HepG2 (cell line): ENCODE data around the gene GRAMD4. TPM values are rescaled to one million over a fixed set of nuclear protein-coding genes. Genes with fewer than 3 reads are reported as not detected.

Experiments
- AGO2 ChIP-seq: fragments of 200-400 bp; formaldehyde crosslinking; optimal IDR thresholded peaks from 2 replicates; pipeline ENCODE3; 2017; ENCODE audit warnings: mild to moderate bottlenecking, low read depth, low read length, moderate library complexity
- CC2D1A ChIP-seq: sonication (generic); formaldehyde crosslinking; IDR thresholded peaks from 2 replicates; pipeline ENCODE4 v1.8.1; 2023; ENCODE audit warnings: mild to moderate bottlenecking, missing genetic modification reagents
- ELF3 ChIP-seq: IDR thresholded peaks from 2 replicates; pipeline ENCODE4 v1.6.1; 2016; ENCODE audit warnings: missing genetic modification reagents, missing compliant biosample characterization
- FOXK2 ChIP-seq: fragments of 450-650 bp; IDR thresholded peaks from 2 replicates; pipeline ENCODE4 v1.6.1; 2016
- KMT2A ChIP-seq: sonication (generic); formaldehyde crosslinking; IDR thresholded peaks from 2 replicates; pipeline ENCODE4 v1.4.0; 2020; ENCODE audit warnings: missing genetic modification reagents
- MXD1 ChIP-seq: sonication (generic); formaldehyde crosslinking; IDR thresholded peaks from 2 replicates; pipeline ENCODE4 v1.4.0; 2020; ENCODE audit warnings: mild to moderate bottlenecking, missing genetic modification reagents
- MYPOP ChIP-seq: sonication (generic); formaldehyde crosslinking; IDR thresholded peaks from 2 replicates; pipeline ENCODE4 v1.8.1; 2023; ENCODE audit warnings: mild to moderate bottlenecking, moderate library complexity, missing genetic modification reagents
- PRMT3 ChIP-seq: sonication (generic); formaldehyde crosslinking; IDR thresholded peaks from 2 replicates; pipeline ENCODE4 v1.8.1; 2022; ENCODE audit warnings: low read depth, mild to moderate bottlenecking, moderate library complexity, missing genetic modification reagents, borderline replicate concordance
- RCOR2 ChIP-seq: IDR thresholded peaks from 2 replicates; pipeline ENCODE4 v1.6.1; 2016; ENCODE audit warnings: missing biosample characterization, missing genetic modification reagents
- SIN3B ChIP-seq: fragments of 150-350 bp; IDR thresholded peaks from 2 replicates; pipeline ENCODE4 v1.6.1; 2014; ENCODE audit warnings: low read length
- SKI ChIP-seq: fragments of 450-650 bp; IDR thresholded peaks from one replicate; pipeline ENCODE4 v1.6.1; 2018; ENCODE audit warnings: mild to moderate bottlenecking; ENCODE audit not compliant: partially characterized antibody
- SOX13 ChIP-seq, 3 experiments: fragments of 450-650 bp in 1 of 3; sonication (generic) in 1 of 3; formaldehyde crosslinking in 1 of 3; IDR thresholded peaks in 2 of 3; conservative IDR thresholded peaks in 1 of 3; 2 replicates each; pipeline versions ENCODE4 v1.5.0 to v1.6.1; 2016 to 2020; ENCODE audit warnings: antibody characterized with exemption in 1 of 3, mild to moderate bottlenecking in 1 of 3, missing compliant biosample characterization in 1 of 3, missing genetic modification reagents in 1 of 3, moderate library complexity in 1 of 3
- ZBTB33 ChIP-seq: sonication (generic); formaldehyde crosslinking; IDR thresholded peaks from 2 replicates; pipeline ENCODE4 v1.4.0; 2020; ENCODE audit warnings: missing genetic modification reagents
- ZMYM3 ChIP-seq: sonication (generic); formaldehyde crosslinking; IDR thresholded peaks from 2 replicates; pipeline ENCODE4 v1.5.1; 2020; ENCODE audit warnings: mild to moderate bottlenecking, missing genetic modification reagents
- ZNF263 ChIP-seq: sonication (generic); formaldehyde crosslinking; IDR thresholded peaks from 2 replicates; pipeline ENCODE4 v1.4.0; 2020; ENCODE audit warnings: missing genetic modification reagents
- ZNF274 ChIP-seq: sonication (generic); formaldehyde crosslinking; IDR thresholded peaks from 2 replicates; pipeline ENCODE4 v1.5.1; 2020; ENCODE audit warnings: mild to moderate bottlenecking, missing genetic modification reagents
- ZNF33B ChIP-seq: sonication (generic); formaldehyde crosslinking; IDR thresholded peaks from 2 replicates; pipeline ENCODE4 v1.5.1; 2020; ENCODE audit warnings: mild to moderate bottlenecking, missing genetic modification reagents
- ZNF460 ChIP-seq: sonication (generic); formaldehyde crosslinking; IDR thresholded peaks from 2 replicates; pipeline ENCODE4 v1.5.1; 2020; ENCODE audit warnings: missing genetic modification reagents, mild to moderate bottlenecking, borderline replicate concordance
- ZNF687 ChIP-seq: sonication (generic); formaldehyde crosslinking; IDR thresholded peaks from 2 replicates; pipeline ENCODE4 v1.5.1; 2020; ENCODE audit warnings: mild to moderate bottlenecking, missing genetic modification reagents, moderate library complexity
- ZNF747 ChIP-seq: sonication (generic); formaldehyde crosslinking; IDR thresholded peaks from 2 replicates; pipeline ENCODE4 v1.8.1; 2023; ENCODE audit warnings: missing genetic modification reagents, mild to moderate bottlenecking, borderline replicate concordance
- ZNF768 ChIP-seq: sonication (generic); formaldehyde crosslinking; IDR thresholded peaks from 2 replicates; pipeline ENCODE4 v1.4.0; 2020; ENCODE audit warnings: missing genetic modification reagents
- ZNF850 ChIP-seq: sonication (generic); formaldehyde crosslinking; conservative IDR thresholded peaks from 2 replicates; pipeline ENCODE4 v1.9.0; 2021; ENCODE audit warnings: mild to moderate bottlenecking, missing genetic modification reagents
- polyA plus RNA-seq, 8 experiments: library from polyadenylated mRNA; depleted of rRNA in 3 of 8; stranded (reverse) in 7 of 8; unstranded in 1 of 8; fragments of >200 nt; fragmentation: Illumina TruSeq in 4 of 8; extraction: Trizol in 4 of 8; gene quantifications; 2 replicates each; pipeline versions ENCODE4 v1.2.1 to v1.2.3, GENCODE V29; 2011 to 2016; ENCODE audit warnings: low read depth in 4 of 8, missing spikeins in 1 of 8, mixed read lengths in 1 of 8; ENCODE audit not compliant: insufficient read depth in 1 of 8
- total RNA-seq, 5 experiments: library from RNA; depleted of rRNA; stranded (reverse); fragments of >200 nt; fragmentation: Illumina TruSeq; extraction: Trizol; gene quantifications; 2 replicates each; pipeline ENCODE4 v1.2.3, GENCODE V29; 2016; ENCODE audit warnings: low read depth in 1 of 5

Gene GRAMD4
- total and polyA plus RNA-seq, 2 of the 13 experiments (the other 11 are each of a cell fraction or from before 2014, with no cell fraction given), result 15.2 to 15.7 TPM

- TF ChIP-seq CC2D1A (CRISPR knock-in tag) (no peak), ZNF274 (CRISPR knock-in tag) (no peak), ZBTB33 (CRISPR knock-in tag) (peak; percentile 22; the same call in 1 of the 2 replicates), MYPOP (CRISPR knock-in tag) (no peak), ZNF33B (CRISPR knock-in tag) (no peak), AGO2 (no peak), FOXK2 (no peak), SOX13 (IDR thresholded peaks at IDR 0.05) (no peak), SOX13 (CRISPR knock-in tag; conservative IDR thresholded peaks at IDR 0.05 in 1 of 2, IDR thresholded peaks at IDR 0.05 in 1 of 2) (no peak), ZNF768 (CRISPR knock-in tag) (no peak), SKI (no peak), RCOR2 (CRISPR knock-in tag) (no peak), ELF3 (CRISPR knock-in tag) (no peak), ZNF747 (CRISPR knock-in tag) (no peak), ZNF850 (no peak), SIN3B (no peak), MXD1 (no peak), PRMT3 (CRISPR knock-in tag) (no peak), ZNF687 (CRISPR knock-in tag) (peak; percentile 52; the same call in 1 of the 2 replicates), ZMYM3 (CRISPR knock-in tag) (peak; percentile 28; the same call in 1 of the 2 replicates), ZNF460 (CRISPR knock-in tag) (no peak), ZNF263 (0 out of 2 replicates have a peak, but pooled peaks have one; percentile 40), KMT2A (CRISPR knock-in tag) (no peak)
Observed at GRCh38 chr22:46617207-46617985, 2.8 kb upstream of the GRAMD4 start (continued).
